Measurements from ENCODE around the gene DACT2. TPM values are rescaled to one million over a fixed set of nuclear protein-coding genes. Genes with fewer than 3 reads are reported as not detected.

DACT2 gene
- total and polyA plus RNA-seq, 2 of the 8 experiments (the other 6 are each of a cell fraction or from before 2014, with no cell fraction given): 2.9 to 3.1 TPM

DNA sequence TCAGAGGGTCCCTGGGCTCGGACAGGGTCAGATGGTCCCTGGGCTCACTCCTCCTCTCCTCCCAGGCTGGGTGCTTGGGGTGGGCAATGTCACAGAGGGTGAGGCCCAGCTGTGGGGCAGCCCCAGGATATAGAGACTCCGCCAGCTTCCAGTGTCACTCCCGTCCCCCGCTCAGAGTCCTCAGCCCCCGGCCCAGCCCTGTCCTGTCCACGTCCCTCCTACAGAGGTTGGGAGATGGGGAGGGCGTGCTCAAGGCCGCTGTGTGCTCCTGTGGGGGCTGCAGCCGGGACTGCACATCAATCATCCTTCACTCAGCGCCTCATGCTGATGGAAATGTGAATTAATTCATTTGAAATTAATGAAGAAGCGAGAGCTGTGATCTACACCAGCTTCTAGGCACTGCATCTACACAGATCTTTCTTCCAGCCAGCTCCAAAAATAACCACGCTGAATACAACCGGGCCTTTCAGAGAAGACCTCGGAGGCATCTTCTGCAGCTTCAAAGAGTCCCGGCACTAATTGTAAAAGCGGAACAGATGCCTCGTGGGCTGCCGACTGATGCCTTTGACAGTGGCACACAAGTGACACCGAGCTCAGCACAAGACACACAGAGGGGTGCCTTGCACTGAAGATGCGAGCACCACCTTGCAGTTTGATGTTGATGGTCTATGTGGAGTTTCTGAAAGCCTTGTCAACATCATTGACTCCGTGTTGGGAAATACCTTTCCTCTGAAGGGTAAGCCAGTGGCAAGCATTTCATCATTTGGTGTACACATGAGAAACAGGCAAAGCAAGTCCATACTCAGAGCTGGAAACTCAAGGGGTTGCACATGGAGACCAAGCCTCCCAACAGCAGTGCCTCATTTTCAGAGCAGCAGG is 39.3 kb downstream of the DACT2 start (continued):
- no peak for TF ChIP-seq GABPA (IDR thresholded peaks at IDR 0.05; ENCODE audit: borderline replicate concordance, insufficient read depth, low read length)
- TF ChIP-seq BACH1 (IDR thresholded peaks at IDR 0.05; ENCODE audit: low read length): no peak
- TF ChIP-seq CBX5 (IDR thresholded peaks at IDR 0.05; ENCODE audit: low read depth, low read length): no peak
- TF ChIP-seq, protein P1, sequence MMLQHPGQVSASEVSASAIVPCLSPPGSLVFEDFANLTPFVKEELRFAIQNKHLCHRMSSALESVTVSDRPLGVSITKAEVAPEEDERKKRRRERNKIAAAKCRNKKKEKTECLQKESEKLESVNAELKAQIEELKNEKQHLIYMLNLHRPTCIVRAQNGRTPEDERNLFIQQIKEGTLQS (IDR thresholded peaks at IDR 0.05; ENCODE audit: insufficient read depth, low read depth, low read length): no peak
- TF ChIP-seq SAP30 (IDR thresholded peaks at IDR 0.05; ENCODE audit: insufficient read depth, insufficient replicate concordance, low read length): no peak
